ENCODE data around the gene BLCAP.
A peak's percentile ranks its signal among the peaks of the same experiment; 100 is the strongest.
"Not testable (repeated sequence)": the region's sequence is repeated elsewhere in the genome, so short reads cannot be mapped to it uniquely, and the experiment has no call there.

The BLCAP gene, protein sequence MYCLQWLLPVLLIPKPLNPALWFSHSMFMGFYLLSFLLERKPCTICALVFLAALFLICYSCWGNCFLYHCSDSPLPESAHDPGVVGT

DNA sequence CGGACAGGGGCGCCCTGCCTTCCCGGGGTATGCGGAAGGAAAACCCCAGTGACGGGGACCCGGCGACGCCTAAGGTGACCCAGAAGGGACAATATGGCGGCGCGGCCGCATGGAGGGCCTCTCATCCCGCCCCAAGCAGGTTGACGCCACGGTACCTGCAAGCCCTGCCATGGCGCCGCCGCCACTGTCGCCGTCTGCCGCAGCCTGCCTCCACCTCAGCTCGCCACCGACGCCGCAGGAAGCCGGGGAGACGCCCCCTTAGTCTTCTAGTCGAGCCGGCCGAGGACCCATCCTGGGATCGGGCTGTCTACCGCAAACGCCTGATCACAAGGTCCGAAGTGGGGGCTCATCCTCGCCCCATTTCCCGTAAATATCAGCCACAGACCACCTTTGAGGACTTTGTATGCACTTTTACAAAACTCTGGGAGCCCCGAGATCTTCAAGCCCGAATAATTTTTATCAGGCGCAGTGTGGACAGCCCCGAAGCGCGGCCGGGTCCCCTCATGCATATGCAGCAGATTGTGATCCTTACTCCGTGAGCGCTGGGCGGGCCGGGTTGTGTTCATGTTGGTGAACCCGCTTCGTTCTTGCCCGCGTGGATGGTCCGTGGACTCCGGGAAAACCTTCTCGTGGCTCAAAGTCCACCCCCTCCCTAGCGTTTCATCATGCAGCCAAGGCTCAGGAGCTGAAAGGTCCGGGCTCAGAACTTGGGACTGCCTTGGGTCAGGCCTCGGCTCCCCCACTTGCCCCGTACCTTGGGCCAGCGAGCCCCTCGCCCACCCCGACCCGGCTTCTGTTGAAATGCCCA, at the start of gene BLCAP:
Gene BLCAP (minus strand): TSS at position 239 of the 808 bp plus-strand sequence. CDS start 8,702 bp downstream, outside the sequence.
- DNase-seq (ENCODE audit: low read depth in 3 of 3), result peak; percentile 81 to 88 (median 85)

DNA sequence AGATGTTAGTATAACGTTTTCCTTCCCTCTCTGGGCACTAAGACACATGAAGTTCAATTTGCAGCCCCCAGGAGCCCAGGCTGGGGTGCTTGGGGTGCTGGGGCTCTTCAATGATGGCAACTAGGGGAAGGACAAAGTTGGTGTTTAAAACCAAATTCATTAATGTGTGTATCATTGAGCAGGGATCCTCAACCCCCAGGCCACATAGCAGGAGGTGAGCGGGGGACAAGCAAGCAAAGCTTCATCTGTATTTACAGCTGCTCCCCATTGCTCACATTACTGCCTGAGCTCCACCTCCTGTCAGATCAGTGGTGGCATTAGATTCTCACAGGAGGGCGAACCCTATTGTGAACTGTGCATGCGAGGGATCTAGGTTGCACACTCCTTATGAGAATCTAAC, 49.8 kb upstream of the BLCAP start:
- not testable (repeated sequence) for DNase-seq (ENCODE audit: low read depth in 3 of 3)

DNA sequence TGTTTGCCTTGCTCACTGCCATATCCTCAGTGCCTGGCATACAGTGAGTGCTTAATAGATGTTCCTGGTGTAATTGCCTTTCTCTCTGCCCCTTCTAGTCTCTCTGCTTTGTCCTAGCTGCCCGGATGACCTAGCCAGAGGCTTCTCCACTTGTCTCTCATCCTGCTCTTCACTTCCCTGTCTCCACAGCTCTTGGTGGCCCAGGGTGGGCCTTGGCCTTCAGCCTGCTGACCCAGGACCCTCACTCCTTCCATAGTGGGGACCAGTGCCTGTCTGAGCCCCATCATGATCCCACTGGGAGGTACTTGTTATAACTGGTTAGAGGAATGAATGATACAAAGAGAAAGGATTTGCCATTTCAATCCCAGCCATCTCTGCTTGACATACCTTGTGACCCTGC, 49.2 kb upstream of the BLCAP start:
- DNase-seq (ENCODE audit: low read depth in 3 of 3), result no peak

DNA sequence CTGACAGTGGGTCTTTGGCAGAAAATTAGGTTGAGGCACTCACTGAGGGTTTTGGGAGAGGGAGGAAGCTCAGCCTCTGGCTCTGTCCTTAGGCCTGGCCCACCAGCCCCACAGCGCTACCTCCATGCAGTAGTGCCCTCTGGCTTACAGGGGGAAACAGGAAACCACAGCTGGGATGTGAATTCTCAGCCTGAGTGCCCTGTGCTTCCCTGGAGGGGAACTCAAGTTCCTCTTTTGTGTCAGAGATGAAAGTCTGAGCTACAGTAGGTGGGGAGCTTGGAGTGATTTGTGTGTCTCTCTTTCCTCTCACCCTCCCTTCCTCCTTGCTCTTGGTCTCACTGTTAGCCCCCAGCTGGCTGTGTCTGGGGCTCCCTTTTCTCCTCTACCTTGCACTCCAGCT, 48.2 kb upstream of the BLCAP start:
- DNase-seq (ENCODE audit: low read depth in 3 of 3), result no peak

DNA sequence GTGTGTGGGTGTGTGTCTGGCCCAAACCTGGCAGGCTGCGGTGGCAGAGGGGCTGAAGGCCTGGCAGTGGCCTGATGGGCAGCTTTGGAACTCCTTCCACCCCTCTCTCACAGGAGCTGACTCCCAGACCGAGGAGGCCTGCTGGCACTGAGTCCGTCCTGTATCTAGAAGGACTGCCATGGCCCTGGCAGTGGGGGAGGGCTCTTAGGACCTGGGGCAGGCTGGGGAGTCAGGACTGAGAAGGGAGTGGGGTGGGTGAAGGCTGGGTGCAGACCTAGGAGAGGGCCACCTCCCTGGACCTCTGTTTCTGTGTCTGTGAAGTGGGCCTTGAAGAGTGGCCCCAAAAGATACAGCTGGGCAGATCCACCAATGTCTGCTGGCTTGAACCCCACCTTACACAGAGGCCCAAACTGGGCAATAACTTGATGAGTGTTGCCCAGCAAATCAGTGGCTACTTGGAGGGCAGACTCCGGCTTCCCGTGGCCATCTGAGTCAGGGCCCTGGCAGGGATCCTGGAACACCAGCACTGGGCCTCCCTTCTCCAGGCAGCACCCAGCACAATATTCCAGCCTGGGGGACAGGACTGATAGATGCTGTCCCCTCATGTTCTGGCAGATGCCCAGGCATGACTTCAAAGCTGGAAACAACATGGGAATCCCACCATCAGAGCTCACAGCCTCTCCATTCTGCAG, 46.7 kb upstream of the BLCAP start:
- DNase-seq (ENCODE audit: low read depth in 3 of 3), result no peak

DNA sequence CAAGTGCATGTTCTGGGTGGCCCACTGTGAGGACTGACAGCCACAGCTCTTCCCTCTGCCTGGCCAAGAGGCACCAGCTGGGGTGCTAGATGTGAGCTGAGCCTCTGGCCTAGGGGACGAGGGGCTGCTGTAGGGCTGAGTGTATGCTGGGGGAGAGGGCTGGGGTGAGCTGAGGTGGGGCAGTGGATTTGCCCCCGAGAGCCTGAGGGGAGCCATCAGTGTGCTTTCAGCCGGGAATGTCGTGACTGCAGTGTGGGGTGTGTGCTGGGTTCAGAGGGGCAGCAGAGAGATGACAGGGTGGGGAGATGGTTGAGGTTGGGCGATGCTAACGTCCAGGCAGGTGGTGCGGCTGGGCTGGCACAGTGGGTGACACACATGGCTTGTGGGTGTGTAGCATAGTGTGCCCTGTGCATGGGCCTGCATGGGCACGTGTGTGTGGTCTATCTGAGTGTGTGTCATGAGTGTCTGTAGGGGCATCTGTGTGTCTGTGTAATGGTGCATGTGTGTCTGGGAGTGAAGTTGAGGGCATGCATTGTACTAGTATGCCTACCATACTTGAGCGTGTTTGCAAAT, 46.0 kb upstream of the BLCAP start:
- no peak for DNase-seq (ENCODE audit: low read depth in 3 of 3)

DNA sequence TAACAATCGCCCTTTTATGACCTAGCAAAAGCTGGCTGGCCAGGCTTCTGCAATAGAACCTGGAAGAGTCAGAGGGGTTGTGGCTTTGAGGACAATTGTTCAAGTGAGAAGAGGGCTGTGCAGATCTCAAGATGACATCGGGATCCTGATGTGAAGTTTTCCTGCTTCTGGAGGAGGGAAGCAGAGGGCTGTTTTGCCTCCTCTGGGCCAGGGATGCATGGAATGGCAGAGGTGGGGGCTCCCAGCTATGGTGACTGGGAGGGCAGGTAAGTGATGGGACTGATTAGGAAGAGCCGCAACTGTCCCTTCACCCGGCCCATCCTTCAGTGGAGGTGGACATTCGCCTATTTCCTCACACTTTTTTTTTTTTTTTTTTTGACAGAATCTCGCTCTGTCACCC, 43.4 kb upstream of the BLCAP start:
- DNase-seq (ENCODE audit: low read depth in 3 of 3), result no peak

DNA sequence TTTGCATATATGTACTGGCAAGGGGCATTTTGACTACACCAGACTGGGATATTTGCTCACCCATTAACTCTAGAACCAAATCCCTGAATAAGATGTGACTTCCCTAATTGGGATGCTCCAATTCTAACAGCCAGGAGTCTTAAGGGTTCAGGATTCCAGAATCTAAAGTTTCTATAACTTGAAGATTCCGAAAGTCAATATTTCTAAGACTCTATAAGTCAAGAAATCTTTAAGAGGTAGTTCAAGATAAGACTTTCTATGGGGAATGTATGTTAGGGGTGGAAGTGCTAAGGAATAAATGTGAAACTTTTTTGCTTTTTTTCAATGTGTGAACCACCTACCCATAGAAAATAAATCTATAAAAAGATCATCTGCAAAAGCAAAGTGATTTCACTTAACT, 42.7 kb upstream of the BLCAP start:
- DNase-seq (ENCODE audit: low read depth in 3 of 3), result no peak

DNA sequence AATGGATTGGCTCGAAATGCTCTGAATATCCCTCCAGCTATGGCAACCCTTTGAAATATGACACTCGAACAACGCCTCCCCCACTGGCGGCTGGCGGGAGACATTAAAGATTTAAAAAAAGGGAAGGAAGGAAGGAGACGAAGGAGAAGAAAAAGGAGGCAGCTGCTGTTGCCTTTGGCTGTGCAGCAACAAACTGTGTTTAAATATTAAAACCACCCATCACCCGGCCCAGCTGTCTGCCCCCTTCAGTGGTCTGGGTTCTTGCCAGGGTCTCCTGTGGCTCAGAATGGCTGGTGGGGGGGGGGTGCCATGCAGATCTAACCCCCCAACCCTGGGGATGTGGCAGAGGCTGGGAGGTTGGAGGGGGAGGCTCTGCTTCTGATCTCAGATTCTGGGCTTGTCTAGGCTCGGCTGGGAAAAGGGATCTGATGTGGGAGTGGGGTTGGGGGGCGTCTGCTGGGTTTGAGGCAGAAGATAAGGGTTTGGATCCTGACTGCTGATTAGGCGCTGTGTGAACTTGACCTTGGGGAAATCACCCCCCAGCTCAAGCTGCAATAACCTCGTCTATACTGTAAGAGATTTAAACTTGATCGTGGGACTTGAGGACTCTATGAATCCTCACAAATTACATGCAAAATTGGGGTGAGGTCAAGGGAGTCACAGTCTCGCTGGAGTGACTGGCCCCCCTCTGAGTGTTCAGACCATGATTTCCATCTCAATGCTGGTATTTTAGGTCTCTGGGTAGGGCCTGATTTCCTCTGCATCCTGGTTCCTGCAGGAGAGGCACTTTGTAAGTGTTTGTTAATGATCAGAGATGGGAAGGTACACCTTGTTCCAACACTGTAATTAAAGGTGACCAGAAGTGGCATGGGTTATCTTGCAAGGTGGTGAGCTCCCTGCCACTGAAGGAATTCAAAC, 40.3 kb upstream of the BLCAP start:
- no peak for DNase-seq (ENCODE audit: low read depth in 3 of 3)

DNA sequence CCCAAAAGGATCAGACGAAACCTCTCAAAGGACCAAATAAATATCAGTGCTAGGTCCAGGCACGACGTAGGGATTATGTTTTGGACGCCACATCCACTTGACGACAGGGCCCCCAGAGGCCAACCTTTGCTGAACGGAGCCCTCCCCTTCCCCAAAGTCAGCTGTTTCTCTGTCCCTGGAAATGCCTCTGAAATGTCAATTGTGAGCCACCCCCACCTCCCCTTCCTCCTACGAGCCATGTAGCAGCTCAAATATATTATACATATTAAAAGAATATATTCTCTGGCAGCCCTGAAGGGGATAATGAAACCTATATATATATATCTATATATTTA, 39.6 kb upstream of the BLCAP start:
- no peak for DNase-seq (ENCODE audit: low read depth in 3 of 3)

DNA sequence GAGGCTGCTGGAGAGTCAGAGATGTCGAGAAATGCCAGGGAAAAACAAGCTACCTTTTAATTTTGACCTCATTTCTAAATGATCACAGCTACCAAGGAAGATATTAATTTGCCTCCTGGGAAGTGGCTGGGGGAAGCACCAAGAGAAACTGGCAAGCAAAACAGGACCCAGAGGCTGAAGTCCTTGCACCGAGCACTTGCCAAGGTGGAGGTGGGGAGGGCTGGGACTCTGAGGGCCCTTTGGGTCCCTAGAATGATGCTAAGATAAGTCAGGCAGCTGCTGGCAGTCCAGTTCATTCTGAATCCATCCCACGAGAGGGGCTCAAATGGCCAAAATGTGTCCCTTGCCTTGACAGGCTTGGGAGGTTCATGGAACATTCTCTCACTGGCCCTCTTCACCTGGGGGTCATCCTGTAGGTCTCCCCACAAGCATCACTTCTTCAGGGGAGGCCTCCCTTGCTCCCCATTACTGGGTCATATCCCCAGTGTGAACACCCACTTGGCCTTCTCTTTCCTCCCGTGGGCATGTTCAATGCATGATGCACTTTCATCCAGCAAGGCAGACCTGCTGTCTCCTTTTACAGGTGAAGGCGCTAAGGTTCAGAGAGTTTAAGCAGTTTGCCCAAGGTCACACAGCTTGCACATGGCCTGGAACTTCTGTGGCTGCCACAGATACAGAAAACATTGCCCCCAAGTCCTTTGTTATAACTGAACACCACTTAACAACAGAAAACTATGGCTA, 39.1 kb upstream of the BLCAP start:
- DNase-seq (ENCODE audit: low read depth in 3 of 3), result no peak

DNA sequence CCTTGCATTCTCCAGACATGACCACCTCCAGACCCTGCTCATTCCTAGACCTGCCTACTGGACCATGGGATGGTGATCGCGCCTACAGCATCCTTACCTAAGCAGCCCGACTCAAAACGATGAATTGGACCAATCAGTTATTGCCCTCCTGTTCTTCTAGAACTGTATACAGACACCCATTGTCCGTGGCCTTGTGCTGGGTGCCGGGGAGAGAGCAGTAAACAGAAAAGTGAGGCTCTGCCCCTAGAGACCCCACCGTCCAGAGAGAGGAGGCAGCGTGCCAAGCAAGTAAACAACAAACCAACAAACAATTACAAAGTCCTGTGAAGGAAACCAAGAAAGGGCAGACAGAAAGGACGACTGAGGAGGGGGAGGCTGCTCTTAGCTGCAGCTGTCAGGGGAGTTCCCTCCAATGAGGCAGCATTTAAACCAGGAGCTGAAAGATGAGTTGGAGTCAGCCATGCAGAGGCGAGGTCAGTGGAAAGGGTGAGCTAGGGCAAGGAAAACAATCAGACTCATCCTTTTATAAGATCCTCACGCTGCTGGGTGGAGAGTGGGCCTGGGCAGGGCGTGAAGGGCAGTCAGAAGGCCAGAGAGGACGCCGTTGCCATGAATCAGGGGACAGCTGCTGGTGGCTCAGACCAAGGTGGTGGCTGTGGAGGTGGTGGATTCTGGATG, 37.6 kb upstream of the BLCAP start:
- DNase-seq (ENCODE audit: low read depth in 3 of 3), result no peak

DNA sequence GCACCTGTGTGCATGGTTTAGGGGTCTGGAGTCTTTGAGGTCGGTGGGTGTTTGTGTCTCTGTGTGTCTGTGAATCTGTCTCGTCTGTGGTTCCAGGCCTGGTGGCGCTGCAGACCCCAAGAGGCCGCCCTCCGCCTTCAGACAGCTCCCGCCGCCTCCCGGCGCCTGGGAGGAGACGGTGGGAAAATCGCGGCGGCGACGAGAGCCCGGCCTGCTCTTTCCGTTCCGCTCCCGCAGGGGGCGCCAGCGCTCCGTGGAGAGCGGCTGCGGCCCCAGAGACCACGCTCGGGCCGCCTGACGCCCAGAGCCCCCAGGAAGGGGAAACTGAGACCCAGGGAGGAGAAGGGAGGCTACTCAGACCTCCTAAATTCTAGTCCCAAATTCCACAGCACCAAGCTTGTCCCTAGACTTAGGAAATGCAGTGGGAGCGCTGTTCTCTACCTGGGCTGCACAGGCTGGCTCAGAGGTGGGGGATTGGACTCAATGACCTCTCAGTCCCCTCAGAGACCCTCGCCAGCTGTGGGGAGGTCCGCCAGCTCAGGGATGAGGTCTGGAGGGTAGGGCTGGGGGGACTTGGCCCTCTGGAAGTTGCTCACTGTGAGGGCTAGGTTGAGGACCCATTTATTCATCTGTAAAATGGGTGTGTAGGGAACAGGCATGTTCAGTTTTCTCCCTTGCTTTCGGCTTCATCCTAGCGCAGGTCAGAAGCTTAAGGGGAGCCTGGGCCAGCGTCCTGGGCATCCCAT, 36.9 kb upstream of the BLCAP start:
- DNase-seq (ENCODE audit: low read depth in 3 of 3), result peak; percentile 6 to 33 (median 27)

DNA sequence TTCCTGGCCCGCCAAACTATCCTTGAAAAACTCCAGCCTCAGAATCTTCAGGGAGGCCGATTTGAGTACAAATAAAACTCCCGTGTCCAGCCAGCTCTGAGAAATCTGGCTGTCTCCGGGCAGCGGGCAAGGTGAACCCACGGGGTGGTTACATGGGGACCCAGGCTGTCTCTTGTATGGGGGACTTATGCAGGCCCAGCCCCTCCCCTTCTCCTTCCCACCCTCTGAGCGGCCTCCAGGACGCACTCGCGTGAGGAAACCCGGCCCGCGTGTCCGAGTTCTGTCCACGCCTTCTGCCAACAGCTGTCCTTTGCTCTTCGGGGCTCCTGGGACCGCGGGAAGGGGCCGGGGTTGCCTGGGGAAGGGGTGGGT, 36.3 kb upstream of the BLCAP start:
- no peak for DNase-seq (ENCODE audit: low read depth in 3 of 3)

DNA sequence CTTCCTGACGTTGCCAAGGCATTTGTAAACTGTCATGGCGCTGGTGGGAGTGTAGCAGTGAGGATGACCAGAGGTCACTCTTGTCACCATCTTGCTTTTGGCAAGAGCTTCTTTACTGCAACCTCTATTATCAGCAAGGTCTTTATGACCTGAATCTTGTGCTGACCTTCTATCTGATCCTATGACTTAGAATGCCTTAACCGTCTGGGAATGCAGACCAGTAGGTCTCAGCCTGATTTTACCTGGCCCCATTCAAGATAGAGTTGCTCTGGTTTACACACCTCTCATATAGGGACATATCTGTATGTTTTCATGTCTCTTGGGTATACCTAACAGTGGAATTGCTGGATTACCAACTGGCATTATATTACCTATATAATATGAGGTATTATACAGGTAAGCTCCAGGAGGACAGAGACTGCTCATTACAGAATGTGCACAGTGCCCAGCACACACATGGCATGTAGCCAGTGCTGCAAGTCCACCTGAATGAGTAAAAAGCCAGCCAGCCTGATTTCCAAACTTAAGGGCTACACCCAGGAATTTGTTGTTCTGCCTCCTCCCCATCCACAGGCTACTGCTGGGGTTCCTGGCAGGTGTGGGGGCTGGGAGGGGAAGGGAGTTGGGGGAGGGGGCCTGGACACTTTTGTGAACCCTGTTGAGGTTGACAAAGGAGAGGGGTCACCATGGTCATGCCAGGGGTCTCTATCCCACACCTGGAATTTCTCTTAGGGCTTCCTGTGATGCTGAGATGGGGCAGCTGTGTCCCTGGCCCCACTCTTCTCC, 35.2 kb upstream of the BLCAP start:
- DNase-seq (ENCODE audit: low read depth in 3 of 3), result no peak

DNA sequence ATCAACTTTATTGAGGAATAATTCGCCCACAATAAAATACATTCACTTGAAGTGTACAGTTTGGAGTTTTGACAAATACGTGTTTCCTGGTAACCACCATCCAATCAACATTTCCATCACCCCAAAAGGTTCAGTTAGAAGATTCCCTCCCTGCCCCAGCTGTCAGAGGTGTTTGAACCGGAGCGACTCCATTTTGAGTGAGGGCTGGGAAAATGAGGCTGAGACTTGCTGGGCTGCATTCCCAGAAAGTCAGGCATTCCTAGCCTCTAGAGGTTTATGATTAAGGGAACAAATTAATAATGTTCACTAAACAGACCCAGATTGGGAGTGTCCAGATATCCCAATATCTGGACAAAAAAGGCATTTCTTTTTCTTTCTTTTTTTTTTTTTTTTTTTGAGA, 33.0 kb upstream of the BLCAP start:
- no peak for DNase-seq (ENCODE audit: low read depth in 3 of 3)

DNA sequence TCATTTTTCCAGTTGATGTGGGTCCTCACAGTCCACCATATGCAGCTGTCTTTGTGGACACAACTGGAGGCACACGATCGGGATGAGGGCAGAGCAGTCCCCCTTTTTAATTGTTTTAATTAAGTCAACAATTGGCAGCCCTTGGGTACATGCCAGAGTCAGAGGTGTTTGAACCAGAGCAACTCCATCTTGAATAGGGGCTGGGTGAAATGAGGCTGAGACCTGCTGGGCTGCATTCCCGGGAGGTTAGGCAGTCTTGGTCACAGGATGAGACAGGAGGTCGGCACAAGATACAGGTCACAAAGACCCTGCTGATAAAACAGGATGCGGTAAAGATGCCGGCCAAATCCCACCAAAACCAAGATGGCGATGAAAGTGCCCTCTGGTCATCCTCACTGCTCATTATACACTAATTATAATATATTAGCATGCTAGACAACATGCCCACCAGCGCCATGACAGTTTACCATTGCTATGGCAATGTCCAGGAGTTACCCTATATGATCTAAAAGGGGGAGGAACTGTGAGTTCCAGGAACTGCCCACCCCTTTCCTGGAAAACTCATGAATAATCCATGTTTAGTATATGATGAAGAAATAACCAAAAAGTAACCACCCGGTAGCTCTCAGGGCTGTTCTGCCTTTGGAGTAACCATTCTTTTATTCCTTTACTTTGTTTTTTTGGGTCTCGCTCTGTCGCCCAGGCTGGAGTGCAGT, 31.8 kb upstream of the BLCAP start:
- DNase-seq (ENCODE audit: low read depth in 3 of 3), result no peak

DNA sequence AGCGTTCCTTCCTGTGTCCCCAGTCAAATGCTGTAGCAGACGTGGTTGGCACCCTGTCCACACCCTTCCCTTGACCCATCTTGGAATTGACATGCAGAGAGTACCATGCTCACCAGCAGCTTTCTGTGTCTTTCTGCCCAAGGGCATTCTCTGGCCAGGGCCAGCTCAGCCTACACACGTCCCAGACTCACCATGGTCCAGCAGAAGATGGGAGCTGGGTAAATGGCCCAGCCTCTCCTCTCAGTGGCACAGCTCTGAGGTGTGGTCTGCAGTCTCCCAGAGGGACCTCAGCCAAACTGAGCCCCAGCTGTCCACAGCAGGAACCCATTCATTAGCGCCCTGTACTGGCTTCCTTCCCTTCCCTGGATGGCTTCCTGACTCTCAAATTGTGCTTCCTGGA, 31.1 kb upstream of the BLCAP start:
- no peak for DNase-seq (ENCODE audit: low read depth in 3 of 3)

Measured in stimulated activated CD4-positive, alpha-beta T cell treated with anti-CD3 and anti-CD28 coated beads, TNF-alpha, amount 100 ng/mL, for 48 hours (primary cell).